HepG2 (cell line): ENCODE data around the gene SLBP. TPM values are rescaled to one million over a fixed set of nuclear protein-coding genes. Genes with fewer than 3 reads are reported as not detected.

Experiments used
- ARNT2 ChIP-seq: sonication (generic); formaldehyde crosslinking; IDR thresholded peaks from 2 replicates; pipeline ENCODE4 v1.8.0; 2022; ENCODE audit warnings: mild to moderate bottlenecking, low read depth, missing genetic modification reagents, moderate library complexity
- EHMT2 ChIP-seq: fragments of 200-600 bp; sonication (generic); IDR thresholded peaks from 2 replicates; pipeline ENCODE4 v1.7.0; 2017; ENCODE audit warnings: antibody characterized with exemption, low read depth, low read length, borderline replicate concordance
- MED13 ChIP-seq: sonication (generic); formaldehyde crosslinking; IDR thresholded peaks from 2 replicates; pipeline ENCODE4 v1.5.0; 2020; ENCODE audit warnings: missing genetic modification reagents
- MTF2 ChIP-seq: sonication (generic); formaldehyde crosslinking; IDR thresholded peaks from 2 replicates; pipeline ENCODE4 v1.5.0; 2020; ENCODE audit warnings: missing genetic modification reagents, borderline replicate concordance
- NFATC3 ChIP-seq: sonication (generic); formaldehyde crosslinking; IDR thresholded peaks from 2 replicates; pipeline ENCODE4 v1.5.1; 2020; ENCODE audit warnings: mild to moderate bottlenecking, missing genetic modification reagents
- PHF5A ChIP-seq: IDR thresholded peaks from one replicate; pipeline ENCODE4 v1.6.1; 2018; ENCODE audit warnings: low read depth, missing genetic modification reagents; ENCODE audit not compliant: unreplicated experiment
- RORA ChIP-seq: sonication (generic); formaldehyde crosslinking; IDR thresholded peaks from 2 replicates; pipeline ENCODE4 v1.5.0; 2020; ENCODE audit warnings: mild to moderate bottlenecking, missing genetic modification reagents, moderate library complexity
- SAP130 ChIP-seq: IDR thresholded peaks from 2 replicates; pipeline ENCODE4 v1.6.1; 2016; ENCODE audit warnings: low read depth
- SMARCE1 ChIP-seq: fragments of 450-650 bp; IDR thresholded peaks from 2 replicates; pipeline ENCODE4 v1.6.1; 2017; ENCODE audit warnings: borderline replicate concordance
- SNRNP70 ChIP-seq: fragments of 200-400 bp; formaldehyde crosslinking; IDR thresholded peaks from 2 replicates; pipeline ENCODE4 v1.6.1; 2017; ENCODE audit warnings: mild to moderate bottlenecking, low read depth, low read length, moderate library complexity
- TEAD3 ChIP-seq: optimal IDR thresholded peaks from 2 replicates; pipeline ENCODE3; 2016; ENCODE audit warnings: borderline replicate concordance
- ZMYM2 ChIP-seq: sonication (generic); formaldehyde crosslinking; IDR thresholded peaks from 2 replicates; pipeline ENCODE4 v1.8.0; 2022; ENCODE audit warnings: mild to moderate bottlenecking, missing genetic modification reagents
- ZNF264 ChIP-seq: sonication (generic); formaldehyde crosslinking; IDR thresholded peaks from 2 replicates; pipeline ENCODE4 v1.4.0; 2020; ENCODE audit warnings: missing genetic modification reagents
- ZNF292 ChIP-seq: sonication (generic); formaldehyde crosslinking; IDR thresholded peaks from 2 replicates; pipeline ENCODE4 v1.8.1; 2022; ENCODE audit warnings: mild to moderate bottlenecking, low read depth, missing genetic modification reagents, borderline replicate concordance
- ZNF33B ChIP-seq: sonication (generic); formaldehyde crosslinking; IDR thresholded peaks from 2 replicates; pipeline ENCODE4 v1.5.1; 2020; ENCODE audit warnings: mild to moderate bottlenecking, missing genetic modification reagents
- ZNF672 ChIP-seq: sonication (generic); formaldehyde crosslinking; IDR thresholded peaks from 2 replicates; pipeline ENCODE4 v1.8.1; 2022; ENCODE audit warnings: missing genetic modification reagents
- ZNF713 ChIP-seq: sonication (generic); formaldehyde crosslinking; IDR thresholded peaks from 2 replicates; pipeline ENCODE4 v1.4.0; 2020; ENCODE audit warnings: mild to moderate bottlenecking, missing genetic modification reagents
- ZNF737 ChIP-seq: sonication (generic); formaldehyde crosslinking; IDR thresholded peaks from 2 replicates; pipeline ENCODE4 v1.5.0; 2020; ENCODE audit warnings: missing genetic modification reagents, mild to moderate bottlenecking, borderline replicate concordance
- ZNF891 ChIP-seq: sonication (generic); formaldehyde crosslinking; IDR thresholded peaks from 2 replicates; pipeline ENCODE4 v1.5.0; 2020; ENCODE audit warnings: mild to moderate bottlenecking, missing genetic modification reagents
- polyA plus RNA-seq, 8 experiments: library from polyadenylated mRNA; depleted of rRNA in 3 of 8; stranded (reverse) in 7 of 8; unstranded in 1 of 8; fragments of >200 nt; fragmentation: Illumina TruSeq in 4 of 8; extraction: Trizol in 4 of 8; gene quantifications; 2 replicates each; pipeline versions ENCODE4 v1.2.1 to v1.2.3, GENCODE V29; 2011 to 2016; ENCODE audit warnings: low read depth in 4 of 8, missing spikeins in 1 of 8, mixed read lengths in 1 of 8; ENCODE audit not compliant: insufficient read depth in 1 of 8
- total RNA-seq, 5 experiments: library from RNA; depleted of rRNA; stranded (reverse); fragments of >200 nt; fragmentation: Illumina TruSeq; extraction: Trizol; gene quantifications; 2 replicates each; pipeline ENCODE4 v1.2.3, GENCODE V29; 2016; ENCODE audit warnings: low read depth in 1 of 5
- TF ChIP-seq, protein P1 (sequence below): sonication (generic); formaldehyde crosslinking; IDR thresholded peaks from 2 replicates; pipeline ENCODE4 v1.4.0; 2020; ENCODE audit warnings: low read depth, mild to moderate bottlenecking, missing genetic modification reagents
- TF ChIP-seq, protein P2 (sequence below): sonication (generic); formaldehyde crosslinking; IDR thresholded peaks from 2 replicates; pipeline ENCODE4 v1.4.0; 2020; ENCODE audit warnings: missing genetic modification reagents
- TF ChIP-seq, protein P3 (sequence below): sonication (generic); formaldehyde crosslinking; conservative IDR thresholded peaks from 2 replicates; pipeline ENCODE4 v1.8.0; 2022; ENCODE audit warnings: mild to moderate bottlenecking, moderate library complexity, missing genetic modification reagents
- TF ChIP-seq, protein P4 (sequence below): sonication (generic); formaldehyde crosslinking; IDR thresholded peaks from 2 replicates; pipeline ENCODE4 v1.8.0; 2022; ENCODE audit warnings: mild to moderate bottlenecking, missing genetic modification reagents, moderate library complexity

SLBP gene
- total and polyA plus RNA-seq, 2 of the 13 experiments (the other 11 are each of a cell fraction or from before 2014, with no cell fraction given), result 43.9 to 104 TPM

GRCh38 chr4:1746919-1747602 is 34.9 kb upstream of the SLBP start (continued):
- TF ChIP-seq TEAD3 (CRISPR knock-in tag), result no peak
- no peak for TF ChIP-seq ARNT2
- TF ChIP-seq, protein P1, sequence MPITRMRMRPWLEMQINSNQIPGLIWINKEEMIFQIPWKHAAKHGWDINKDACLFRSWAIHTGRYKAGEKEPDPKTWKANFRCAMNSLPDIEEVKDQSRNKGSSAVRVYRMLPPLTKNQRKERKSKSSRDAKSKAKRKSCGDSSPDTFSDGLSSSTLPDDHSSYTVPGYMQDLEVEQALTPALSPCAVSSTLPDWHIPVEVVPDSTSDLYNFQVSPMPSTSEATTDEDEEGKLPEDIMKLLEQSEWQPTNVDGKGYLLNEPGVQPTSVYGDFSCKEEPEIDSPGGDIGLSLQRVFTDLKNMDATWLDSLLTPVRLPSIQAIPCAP (CRISPR knock-in tag), result no peak
- no peak for TF ChIP-seq RORA (CRISPR knock-in tag)
- no peak for TF ChIP-seq PHF5A (CRISPR knock-in tag)
- 0 out of 2 replicates have a peak, but pooled peaks have one; percentile 9 for TF ChIP-seq ZNF891
- no peak for TF ChIP-seq ZNF737 (CRISPR knock-in tag)
- TF ChIP-seq EHMT2, result no peak
- TF ChIP-seq, protein P2, sequence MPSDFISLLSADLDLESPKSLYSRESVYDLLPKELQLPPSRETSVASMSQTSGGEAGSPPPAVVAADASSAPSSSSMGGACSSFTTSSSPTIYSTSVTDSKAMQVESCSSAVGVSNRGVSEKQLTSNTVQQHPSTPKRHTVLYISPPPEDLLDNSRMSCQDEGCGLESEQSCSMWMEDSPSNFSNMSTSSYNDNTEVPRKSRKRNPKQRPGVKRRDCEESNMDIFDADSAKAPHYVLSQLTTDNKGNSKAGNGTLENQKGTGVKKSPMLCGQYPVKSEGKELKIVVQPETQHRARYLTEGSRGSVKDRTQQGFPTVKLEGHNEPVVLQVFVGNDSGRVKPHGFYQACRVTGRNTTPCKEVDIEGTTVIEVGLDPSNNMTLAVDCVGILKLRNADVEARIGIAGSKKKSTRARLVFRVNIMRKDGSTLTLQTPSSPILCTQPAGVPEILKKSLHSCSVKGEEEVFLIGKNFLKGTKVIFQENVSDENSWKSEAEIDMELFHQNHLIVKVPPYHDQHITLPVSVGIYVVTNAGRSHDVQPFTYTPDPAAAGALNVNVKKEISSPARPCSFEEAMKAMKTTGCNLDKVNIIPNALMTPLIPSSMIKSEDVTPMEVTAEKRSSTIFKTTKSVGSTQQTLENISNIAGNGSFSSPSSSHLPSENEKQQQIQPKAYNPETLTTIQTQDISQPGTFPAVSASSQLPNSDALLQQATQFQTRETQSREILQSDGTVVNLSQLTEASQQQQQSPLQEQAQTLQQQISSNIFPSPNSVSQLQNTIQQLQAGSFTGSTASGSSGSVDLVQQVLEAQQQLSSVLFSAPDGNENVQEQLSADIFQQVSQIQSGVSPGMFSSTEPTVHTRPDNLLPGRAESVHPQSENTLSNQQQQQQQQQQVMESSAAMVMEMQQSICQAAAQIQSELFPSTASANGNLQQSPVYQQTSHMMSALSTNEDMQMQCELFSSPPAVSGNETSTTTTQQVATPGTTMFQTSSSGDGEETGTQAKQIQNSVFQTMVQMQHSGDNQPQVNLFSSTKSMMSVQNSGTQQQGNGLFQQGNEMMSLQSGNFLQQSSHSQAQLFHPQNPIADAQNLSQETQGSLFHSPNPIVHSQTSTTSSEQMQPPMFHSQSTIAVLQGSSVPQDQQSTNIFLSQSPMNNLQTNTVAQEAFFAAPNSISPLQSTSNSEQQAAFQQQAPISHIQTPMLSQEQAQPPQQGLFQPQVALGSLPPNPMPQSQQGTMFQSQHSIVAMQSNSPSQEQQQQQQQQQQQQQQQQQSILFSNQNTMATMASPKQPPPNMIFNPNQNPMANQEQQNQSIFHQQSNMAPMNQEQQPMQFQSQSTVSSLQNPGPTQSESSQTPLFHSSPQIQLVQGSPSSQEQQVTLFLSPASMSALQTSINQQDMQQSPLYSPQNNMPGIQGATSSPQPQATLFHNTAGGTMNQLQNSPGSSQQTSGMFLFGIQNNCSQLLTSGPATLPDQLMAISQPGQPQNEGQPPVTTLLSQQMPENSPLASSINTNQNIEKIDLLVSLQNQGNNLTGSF (CRISPR knock-in tag), result peak; percentile 74; the same call in 1 of the 2 replicates
- TF ChIP-seq ZNF33B (CRISPR knock-in tag), result no peak
- no peak for TF ChIP-seq SMARCE1
- TF ChIP-seq, protein P3, sequence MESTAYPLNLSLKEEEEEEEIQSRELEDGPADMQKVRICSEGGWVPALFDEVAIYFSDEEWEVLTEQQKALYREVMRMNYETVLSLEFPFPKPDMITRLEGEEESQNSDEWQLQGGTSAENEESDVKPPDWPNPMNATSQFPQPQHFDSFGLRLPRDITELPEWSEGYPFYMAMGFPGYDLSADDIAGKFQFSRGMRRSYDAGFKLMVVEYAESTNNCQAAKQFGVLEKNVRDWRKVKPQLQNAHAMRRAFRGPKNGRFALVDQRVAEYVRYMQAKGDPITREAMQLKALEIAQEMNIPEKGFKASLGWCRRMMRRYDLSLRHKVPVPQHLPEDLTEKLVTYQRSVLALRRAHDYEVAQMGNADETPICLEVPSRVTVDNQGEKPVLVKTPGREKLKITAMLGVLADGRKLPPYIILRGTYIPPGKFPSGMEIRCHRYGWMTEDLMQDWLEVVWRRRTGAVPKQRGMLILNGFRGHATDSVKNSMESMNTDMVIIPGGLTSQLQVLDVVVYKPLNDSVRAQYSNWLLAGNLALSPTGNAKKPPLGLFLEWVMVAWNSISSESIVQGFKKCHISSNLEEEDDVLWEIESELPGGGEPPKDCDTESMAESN (CRISPR knock-in tag), result no peak
- no peak for TF ChIP-seq ZNF292 (CRISPR knock-in tag)
- TF ChIP-seq ZNF264, result no peak
- no peak for TF ChIP-seq ZNF713 (CRISPR knock-in tag)
- no peak for TF ChIP-seq NFATC3 (CRISPR knock-in tag)
- TF ChIP-seq, protein P4, sequence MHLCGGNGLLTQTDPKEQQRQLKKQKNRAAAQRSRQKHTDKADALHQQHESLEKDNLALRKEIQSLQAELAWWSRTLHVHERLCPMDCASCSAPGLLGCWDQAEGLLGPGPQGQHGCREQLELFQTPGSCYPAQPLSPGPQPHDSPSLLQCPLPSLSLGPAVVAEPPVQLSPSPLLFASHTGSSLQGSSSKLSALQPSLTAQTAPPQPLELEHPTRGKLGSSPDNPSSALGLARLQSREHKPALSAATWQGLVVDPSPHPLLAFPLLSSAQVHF, result no peak
- peak; percentile 24; the same call in 1 of the 2 replicates for TF ChIP-seq MED13
- TF ChIP-seq SAP130, result peak; percentile 86
- TF ChIP-seq MTF2, result no peak
- TF ChIP-seq ZMYM2 (CRISPR knock-in tag), result no peak
- no peak for TF ChIP-seq ZNF672 (CRISPR knock-in tag)
- TF ChIP-seq SNRNP70, result no peak
